D341Med (cell line): ENCODE data around the gene ZFHX3.

Experiments
- DNase-seq: peaks from one replicate; pipeline ENCODE4 v3.0.0; 2012; ENCODE audit warnings: low spot score

Gene ZFHX3

GRCh38 chr16:72791786-72792185 is 256.1 kb downstream of the ZFHX3 start:
- no peak for DNase-seq

GRCh38 chr16:72789921-72790320 is 258.0 kb downstream of the ZFHX3 start:
- no peak for DNase-seq

GRCh38 chr16:72789465-72789864 is 258.5 kb downstream of the ZFHX3 start:
- DNase-seq, result no peak

GRCh38 chr16:72788269-72788809 is 259.6 kb downstream of the ZFHX3 start:
- no peak for DNase-seq

GRCh38 chr16:72787514-72788268 is 260.2 kb downstream of the ZFHX3 start:
- no peak for DNase-seq

GRCh38 chr16:72787130-72787513 is 260.8 kb downstream of the ZFHX3 start:
- DNase-seq, result no peak

- DNase-seq, result no peak
These were observed 261.3 kb downstream of the ZFHX3 start for GRCh38 chr16:72786606-72787005.

- DNase-seq, result no peak
These were observed 262.0 kb downstream of the ZFHX3 start for GRCh38 chr16:72785886-72786285.

GRCh38 chr16:72785171-72785570 is 262.8 kb downstream of the ZFHX3 start:
- no peak for DNase-seq

GRCh38 chr16:72783716-72784318 is 264.1 kb downstream of the ZFHX3 start:
- DNase-seq, result no peak

- no peak for DNase-seq
These were observed 278.1 kb downstream of the ZFHX3 start for GRCh38 chr16:72769876-72770275.

- DNase-seq, result no peak
These were observed 279.3 kb downstream of the ZFHX3 start for GRCh38 chr16:72768591-72768990.

- DNase-seq, result no peak
These were observed 281.4 kb downstream of the ZFHX3 start for GRCh38 chr16:72766506-72766905.

GRCh38 chr16:72764015-72764654 is 283.8 kb downstream of the ZFHX3 start:
- no peak for DNase-seq

- DNase-seq, result no peak
These were observed 287.3 kb downstream of the ZFHX3 start for GRCh38 chr16:72760581-72760980.

GRCh38 chr16:72753881-72754280 is 294.0 kb downstream of the ZFHX3 start:
- peak; percentile 11 for DNase-seq

GRCh38 chr16:72752004-72752695 is 295.8 kb downstream of the ZFHX3 start:
- no peak for DNase-seq

GRCh38 chr16:72751076-72751475 is 296.9 kb downstream of the ZFHX3 start:
- DNase-seq, result no peak

GRCh38 chr16:72749091-72749490 is 298.8 kb downstream of the ZFHX3 start:
- DNase-seq, result no peak

GRCh38 chr16:72744076-72744793 is 303.7 kb downstream of the ZFHX3 start:
- DNase-seq, result no peak

- no peak for DNase-seq
These were observed 304.7 kb downstream of the ZFHX3 start for GRCh38 chr16:72743011-72743761.
